ENCODE results near the gene ZIC4. TPM values are rescaled to one million over a fixed set of nuclear protein-coding genes. Genes with fewer than 3 reads are reported as not detected.

ZIC4 gene
- total and polyA plus RNA-seq, 4 donors, result 0.06 TPM; not detected in 3

GRCh38 chr3:147416931-147417330, 10.6 kb upstream of the ZIC4 start (continued):
- TF ChIP-seq ZBTB33 (IDR thresholded peaks at IDR 0.05), result no peak

GRCh38 chr3:147415874-147416273, 9.5 kb upstream of the ZIC4 start:
- no peak for TF ChIP-seq HNF4G (IDR thresholded peaks at IDR 0.05)
- TF ChIP-seq MAX (IDR thresholded peaks at IDR 0.05), result no peak
- no peak for TF ChIP-seq FOXA2 (IDR thresholded peaks at IDR 0.05)
- no peak for TF ChIP-seq NR2F2 (IDR thresholded peaks at IDR 0.05)
- TF ChIP-seq TAF1 (conservative IDR thresholded peaks at IDR 0.05), result no peak
- TF ChIP-seq FOXA1 (IDR thresholded peaks at IDR 0.05), result no peak
- no peak for TF ChIP-seq YY1 (IDR thresholded peaks at IDR 0.05)
- no peak for TF ChIP-seq HNF4A (conservative IDR thresholded peaks at IDR 0.05)
- TF ChIP-seq RXRA (IDR thresholded peaks at IDR 0.05), result no peak
- TF ChIP-seq CTCF (IDR thresholded peaks at IDR 0.05; ENCODE audit: low read depth, low read length, missing input control), result no peak
- no peak for TF ChIP-seq ATF3 (IDR thresholded peaks at IDR 0.05)
- no peak for TF ChIP-seq REST (IDR thresholded peaks at IDR 0.05)
- TF ChIP-seq GABPA (IDR thresholded peaks at IDR 0.05 in 1 of 2, conservative IDR thresholded peaks at IDR 0.05 in 1 of 2), result no peak
- TF ChIP-seq RAD21 (IDR thresholded peaks at IDR 0.05), result no peak
- TF ChIP-seq SP1 (IDR thresholded peaks at IDR 0.05), result no peak
- peaks cover 4 to 32% (median 6%) of the 10 kb centered on the region in 4 donors for H3K27me3 ChIP-seq (ENCODE audit: control insufficient read depth in 4 of 4, insufficient read depth in 4 of 4, low read length in 3 of 4)
- no peak overlapping the region for H3K27ac ChIP-seq (ENCODE audit: low read depth in 1 of 2, low read length in 2 of 2)
- H3K4me3 ChIP-seq (ENCODE audit: low read depth in 1 of 3, low read length in 3 of 3), result no peak overlapping the region
- 27% methylated on average over 2 of the region's 2 CpGs for WGBS
- H3K4me1 ChIP-seq (ENCODE audit: control insufficient read depth in 4 of 4, insufficient read depth in 4 of 4, low read length in 3 of 4), result peaks cover 9 to 32% (median 13%) of the 10 kb centered on the region in 4 donors
- H3K36me3 ChIP-seq (ENCODE audit: control insufficient read depth in 4 of 4, insufficient read depth in 3 of 4, low read depth in 1 of 4, low read length in 3 of 4), result peaks cover 0 to 7% (median 0%) of the 10 kb centered on the region in 4 donors
- no peak for DNase-seq (ENCODE audit: low spot score)
- peaks cover 0 to 5% (median 2%) of the 10 kb centered on the region in 4 donors for H3K9me3 ChIP-seq (ENCODE audit: control insufficient read depth in 4 of 4, low read length in 3 of 4)
- no peak overlapping the region for H3K9ac ChIP-seq (ENCODE audit: low read depth in 1 of 2, low read length in 2 of 2)
